DMS53 treated with DMSO at 0.1 percent for 48 hours (cell line): ENCODE results near the gene MBNL2.

Experiments
- DNase-seq: peaks from one replicate; lab custom pipeline; 2025; ENCODE audit not compliant: unreplicated experiment; lab: John Stamatoyannopoulos, UW

Gene MBNL2

GRCh38 chr13:97369261-97369893 lies 147.2 kb downstream of the MBNL2 start:
- no peak for DNase-seq

- DNase-seq = no peak
These were observed 149.5 kb downstream of the MBNL2 start for GRCh38 chr13:97371486-97372109.

DNA sequence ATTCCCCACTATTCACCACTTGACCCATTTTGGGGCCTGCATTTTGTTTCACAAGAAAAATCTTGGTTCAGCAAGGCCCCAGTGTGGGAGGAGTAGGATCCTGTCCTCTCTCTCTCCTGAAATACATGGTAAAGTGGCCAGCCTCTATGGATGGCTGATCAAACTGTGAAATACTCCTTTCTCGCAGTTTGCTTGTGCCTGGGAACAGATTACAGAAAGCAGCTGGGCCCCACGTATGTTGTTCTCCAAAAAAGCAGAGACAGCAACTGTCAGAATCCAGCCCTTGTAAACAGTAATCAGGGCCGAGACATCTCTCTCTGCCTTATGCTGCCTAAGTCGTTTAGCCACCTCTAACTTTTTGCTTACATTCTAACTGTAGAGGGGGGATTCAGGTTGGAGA lies 150.8 kb downstream of the MBNL2 start:
- no peak for DNase-seq

GRCh38 chr13:97373787-97374186 lies 151.7 kb downstream of the MBNL2 start:
- DNase-seq = no peak

GRCh38 chr13:97376981-97377380 lies 154.8 kb downstream of the MBNL2 start:
- DNase-seq = no peak

DNA sequence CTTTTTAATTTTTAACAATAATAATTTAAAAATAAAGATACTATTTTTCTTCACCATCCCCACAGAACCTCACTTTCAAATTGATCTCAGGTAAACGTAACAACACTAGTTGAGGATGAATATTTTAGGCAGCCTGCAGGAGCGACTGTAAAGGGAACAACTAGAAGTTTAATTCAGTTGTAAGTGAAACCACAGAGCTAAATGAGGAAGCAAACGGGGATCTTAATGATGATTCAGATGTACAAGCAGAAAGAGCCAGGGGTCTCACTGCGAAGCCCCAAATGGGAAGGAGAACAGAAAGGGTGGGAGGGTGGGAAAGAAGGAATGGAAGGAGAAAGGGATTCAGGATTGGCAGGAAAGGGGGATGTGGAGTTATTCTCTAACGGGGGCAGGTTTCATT lies 157.3 kb downstream of the MBNL2 start:
- no peak for DNase-seq

DNA sequence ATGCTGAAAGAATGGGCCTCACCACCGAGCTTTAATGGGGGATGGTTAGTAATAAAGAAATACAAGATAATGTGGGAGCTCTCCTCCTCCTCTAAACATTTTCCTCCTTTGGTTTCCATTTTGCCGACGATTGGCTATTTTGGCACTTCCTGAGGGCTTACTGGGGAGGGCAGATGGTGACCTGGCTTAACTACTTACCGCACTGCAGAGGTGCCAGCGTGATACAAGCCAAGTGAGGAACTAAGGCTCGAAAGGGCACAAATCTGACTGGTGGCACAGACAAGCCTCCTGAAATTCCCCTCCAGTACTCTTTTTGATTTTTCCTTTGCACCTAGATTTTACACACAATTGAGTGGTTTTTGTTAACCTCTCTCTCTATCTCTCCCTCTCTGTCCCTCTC lies 158.6 kb downstream of the MBNL2 start:
- no peak for DNase-seq

- no peak for DNase-seq
These were observed 159.1 kb downstream of the MBNL2 start for GRCh38 chr13:97381189-97381588.

GRCh38 chr13:97382276-97382675 lies 160.1 kb downstream of the MBNL2 start:
- DNase-seq = no peak

DNA sequence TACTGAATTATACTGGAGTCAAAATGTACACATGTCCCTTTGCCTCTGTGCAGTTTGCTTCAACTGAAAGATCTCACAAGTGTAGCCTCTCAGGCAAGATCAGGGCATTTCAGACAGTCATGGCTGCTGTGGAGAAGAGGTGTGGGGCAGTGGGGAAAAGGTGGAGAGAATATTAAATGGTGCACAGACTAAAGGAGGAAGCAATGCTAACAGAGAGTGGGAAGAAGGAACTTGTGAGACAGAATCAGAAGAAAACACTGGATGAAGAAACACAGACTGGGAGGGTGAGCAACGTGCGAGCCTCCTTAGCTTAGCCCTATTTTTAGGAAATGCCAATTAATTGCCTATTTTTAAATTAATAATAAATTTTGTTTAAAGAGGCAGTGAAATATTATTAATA lies 162.2 kb downstream of the MBNL2 start:
- no peak for DNase-seq

DNA sequence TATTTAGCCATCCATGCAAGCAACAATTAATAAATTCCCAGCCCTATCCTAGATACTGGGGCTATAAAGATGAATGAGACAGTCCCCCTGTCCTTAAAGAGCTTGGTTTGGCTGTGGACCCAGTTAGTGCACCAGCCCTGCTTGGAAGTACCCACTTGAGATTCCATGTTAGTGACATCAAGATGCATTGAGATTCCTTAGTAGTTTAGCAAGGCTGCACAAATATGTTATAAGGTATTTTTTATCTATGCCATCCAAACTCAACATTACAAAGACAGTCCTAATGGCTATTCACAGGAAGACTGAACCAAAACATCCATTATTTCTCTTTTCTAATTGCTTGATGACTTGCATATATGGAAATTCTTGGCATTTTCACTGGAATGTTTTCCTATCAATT lies 163.0 kb downstream of the MBNL2 start:
- DNase-seq = no peak

GRCh38 chr13:97385854-97386253 lies 163.7 kb downstream of the MBNL2 start:
- DNase-seq = no peak

DNA sequence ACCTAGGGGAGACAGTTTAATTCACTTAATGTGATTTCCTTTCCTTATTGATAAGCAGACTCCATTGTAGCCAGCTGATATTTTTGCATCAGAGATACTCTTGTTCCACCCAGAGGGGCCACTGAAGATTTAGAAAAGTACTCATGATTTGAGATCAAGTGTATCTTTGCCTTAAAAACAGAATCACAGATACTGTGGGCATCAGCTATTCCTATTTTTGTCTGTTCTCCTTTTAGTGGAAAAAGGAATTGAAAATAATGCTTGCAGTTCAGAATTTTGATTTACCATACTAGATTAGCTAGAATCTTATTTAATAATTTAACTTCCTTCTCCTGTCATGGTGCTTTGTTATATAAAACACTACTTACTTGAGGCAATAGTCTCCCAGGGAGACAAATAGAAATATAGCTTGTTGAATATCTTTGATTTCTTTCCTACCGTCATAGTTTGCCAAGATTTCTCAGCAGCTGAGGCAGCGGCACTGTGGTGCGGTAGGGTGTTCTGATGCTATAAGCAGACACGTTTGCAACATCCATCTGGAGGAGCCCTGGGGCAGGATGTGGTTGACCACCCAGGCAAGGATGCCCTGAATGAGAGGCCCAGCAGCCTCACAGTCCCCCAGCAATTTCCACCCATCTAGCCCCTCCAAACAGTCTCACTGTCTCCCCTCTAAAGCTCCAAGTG lies 164.8 kb downstream of the MBNL2 start:
- no peak for DNase-seq

GRCh38 chr13:97387485-97387839 lies 165.3 kb downstream of the MBNL2 start:
- no peak for DNase-seq

DNA sequence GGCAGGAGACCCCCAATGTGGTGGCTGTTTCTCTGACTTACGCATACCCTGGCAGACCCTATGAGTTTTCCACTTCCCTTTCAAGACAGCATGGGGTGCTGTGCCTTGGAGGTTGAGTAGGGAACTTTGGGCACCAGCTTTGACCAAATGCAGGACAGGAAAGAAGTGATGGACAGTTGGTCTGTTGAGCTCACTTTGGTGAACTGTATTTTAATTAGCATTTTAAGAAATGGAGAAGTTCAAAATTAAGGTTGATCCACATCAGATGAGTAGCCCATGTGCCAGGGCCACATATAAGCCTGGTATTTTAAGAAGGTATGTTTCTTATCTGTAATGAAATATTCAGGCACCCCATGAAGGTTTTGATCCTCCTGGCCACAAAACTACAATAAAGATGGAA lies 165.8 kb downstream of the MBNL2 start:
- DNase-seq = no peak

DNA sequence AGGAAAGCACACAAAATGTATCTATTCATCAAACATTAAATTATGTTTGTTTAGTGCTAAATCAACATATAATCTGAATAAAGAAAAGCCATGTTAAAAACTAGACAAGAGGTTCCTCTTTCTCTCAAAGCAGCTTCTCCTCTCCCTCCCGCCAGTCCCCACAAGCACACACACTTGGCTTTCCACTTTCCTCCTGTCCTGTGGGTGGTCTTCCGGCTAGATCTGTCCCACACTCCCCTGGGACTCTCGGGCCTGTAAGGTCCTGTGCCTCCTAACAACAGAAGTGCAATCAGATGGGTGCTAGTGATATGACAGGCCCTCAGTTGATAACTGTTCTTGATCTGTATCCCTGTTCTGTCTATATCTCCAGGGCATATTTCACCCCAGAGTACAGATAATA lies 166.2 kb downstream of the MBNL2 start:
- DNase-seq = no peak

DNA sequence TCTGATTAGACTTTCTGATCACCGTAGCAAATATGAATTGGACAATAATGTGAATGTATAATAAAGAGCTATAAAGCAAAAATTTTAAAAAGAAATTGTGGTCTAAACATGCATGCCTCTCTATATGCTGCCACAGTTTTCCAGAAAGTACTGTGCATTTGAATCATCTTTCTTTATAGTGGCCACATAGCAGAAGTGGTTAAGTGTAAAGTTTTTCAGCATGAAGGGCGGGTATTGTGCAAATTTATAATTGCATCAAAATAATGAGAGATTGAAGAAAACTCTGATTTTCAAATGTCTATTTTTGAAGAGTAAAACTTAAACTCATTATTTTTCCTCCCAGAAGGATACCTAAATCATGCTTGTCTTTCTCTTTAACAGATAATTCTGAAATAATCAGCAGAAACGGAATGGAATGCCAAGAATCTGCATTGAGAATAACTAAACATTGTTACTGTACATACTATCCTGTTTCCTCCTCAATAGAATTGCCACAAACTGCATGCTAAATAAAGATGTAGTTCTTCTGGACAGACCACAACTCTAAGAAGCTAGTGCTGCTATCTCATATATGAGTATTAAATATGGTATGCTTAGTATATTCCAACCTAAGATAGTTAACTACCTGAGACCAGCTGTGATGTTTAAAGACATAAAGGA lies 168.9 kb downstream of the MBNL2 start:
- no peak for DNase-seq

GRCh38 chr13:97392020-97392419 lies 169.9 kb downstream of the MBNL2 start:
- no peak for DNase-seq

GRCh38 chr13:97394542-97394941 lies 172.4 kb downstream of the MBNL2 start:
- no peak for DNase-seq

DNA sequence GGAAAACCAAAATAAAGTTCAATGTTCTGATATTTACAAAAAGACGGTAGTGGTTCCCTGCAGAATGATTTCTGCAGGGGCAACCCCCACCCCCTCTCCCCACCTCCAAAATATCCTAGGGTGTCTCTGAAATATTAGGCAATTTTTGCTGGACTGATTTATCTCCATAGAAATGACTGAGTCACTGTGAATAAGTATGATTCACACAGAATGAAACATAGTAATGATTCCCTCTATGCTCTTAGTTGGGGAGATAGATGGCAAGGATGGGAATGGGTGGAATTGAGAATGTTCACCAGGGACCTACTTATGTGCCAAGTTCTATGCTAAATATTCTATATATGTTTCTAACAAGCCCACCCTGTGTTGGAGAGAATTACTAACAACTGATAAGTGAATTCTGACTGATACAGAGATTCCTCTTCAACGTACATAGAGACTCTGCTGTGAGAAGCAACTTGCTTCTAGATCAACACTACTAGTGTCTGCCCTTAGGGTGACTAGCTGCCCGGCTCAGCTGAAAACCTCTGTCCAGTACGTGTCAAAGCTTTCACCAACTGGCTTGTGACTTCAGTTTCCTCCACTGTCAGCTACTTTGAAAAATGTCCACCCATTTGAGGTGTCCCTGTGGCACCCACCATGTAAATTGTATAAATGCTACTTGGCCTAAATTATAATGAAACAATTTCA lies 173.5 kb downstream of the MBNL2 start:
- no peak for DNase-seq

DNA sequence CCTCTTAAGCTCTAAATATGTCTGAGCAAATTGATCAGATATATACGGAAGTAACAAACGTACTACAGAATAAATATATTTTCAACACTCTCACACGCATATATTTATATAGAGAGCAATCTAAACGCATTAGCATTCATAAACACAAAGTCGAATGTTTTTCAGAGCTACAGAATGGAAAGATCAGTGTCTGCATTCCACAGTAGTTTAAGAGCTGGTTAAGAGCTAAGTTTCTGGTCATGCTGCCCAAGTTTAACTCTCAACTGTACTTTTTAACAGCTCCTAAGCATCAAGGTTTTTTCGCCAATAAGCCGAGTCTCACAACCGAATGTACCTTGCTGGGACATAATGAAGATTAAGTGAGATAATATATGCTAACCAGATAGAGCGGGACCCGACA lies 175.1 kb downstream of the MBNL2 start:
- no peak for DNase-seq

GRCh38 chr13:97401421-97401820 lies 179.3 kb downstream of the MBNL2 start:
- DNase-seq = no peak
